GM19463 (cell line): ENCODE data around the gene LST1.

Source experiments
- ATAC-seq: cut with Tn5 transposase; IDR thresholded peaks from one replicate; pipeline ENCODE4 v1.9.1; 2021; ENCODE audit warnings: mild to moderate bottlenecking, moderate library complexity; ENCODE audit not compliant: unreplicated experiment

The LST1 gene

DNA sequence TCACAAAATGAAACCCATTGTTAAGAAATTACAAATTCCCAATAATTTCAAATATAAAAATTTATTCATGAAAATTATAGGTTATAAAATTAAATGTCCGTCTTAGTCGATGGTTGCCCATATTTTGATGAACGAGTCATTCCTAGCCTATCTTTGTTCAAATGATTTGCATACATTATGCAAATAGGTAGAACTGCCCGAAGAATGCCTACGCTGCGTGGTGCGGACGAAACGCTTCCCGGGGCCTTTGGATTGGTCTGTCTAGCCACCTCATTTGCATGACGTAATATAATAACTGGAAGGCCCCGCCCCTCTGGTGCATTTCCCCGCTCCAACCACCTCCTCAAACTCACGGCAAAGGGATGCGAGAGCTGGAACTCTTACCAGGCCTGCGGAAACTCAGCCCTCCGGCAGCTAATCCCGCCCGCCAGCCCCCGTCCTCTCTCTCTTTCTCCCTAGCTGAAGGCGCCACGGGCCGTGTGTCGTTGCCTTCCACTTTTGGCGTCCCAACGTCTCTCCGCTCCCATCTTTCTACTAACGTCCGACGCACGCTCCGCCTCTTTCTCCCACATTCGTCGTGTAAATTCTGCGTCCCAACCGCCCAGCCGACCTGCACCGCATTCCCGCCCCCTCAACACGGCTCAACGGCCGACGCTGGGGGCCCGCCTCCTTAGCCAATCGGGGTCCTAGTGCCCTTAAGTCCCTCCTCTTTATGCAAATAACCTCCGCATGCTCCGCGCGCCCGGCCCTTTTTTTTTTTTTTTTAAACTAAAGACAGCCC lies 33.9 kb downstream of the LST1 start:
- peak; percentile 73 for ATAC-seq

DNA sequence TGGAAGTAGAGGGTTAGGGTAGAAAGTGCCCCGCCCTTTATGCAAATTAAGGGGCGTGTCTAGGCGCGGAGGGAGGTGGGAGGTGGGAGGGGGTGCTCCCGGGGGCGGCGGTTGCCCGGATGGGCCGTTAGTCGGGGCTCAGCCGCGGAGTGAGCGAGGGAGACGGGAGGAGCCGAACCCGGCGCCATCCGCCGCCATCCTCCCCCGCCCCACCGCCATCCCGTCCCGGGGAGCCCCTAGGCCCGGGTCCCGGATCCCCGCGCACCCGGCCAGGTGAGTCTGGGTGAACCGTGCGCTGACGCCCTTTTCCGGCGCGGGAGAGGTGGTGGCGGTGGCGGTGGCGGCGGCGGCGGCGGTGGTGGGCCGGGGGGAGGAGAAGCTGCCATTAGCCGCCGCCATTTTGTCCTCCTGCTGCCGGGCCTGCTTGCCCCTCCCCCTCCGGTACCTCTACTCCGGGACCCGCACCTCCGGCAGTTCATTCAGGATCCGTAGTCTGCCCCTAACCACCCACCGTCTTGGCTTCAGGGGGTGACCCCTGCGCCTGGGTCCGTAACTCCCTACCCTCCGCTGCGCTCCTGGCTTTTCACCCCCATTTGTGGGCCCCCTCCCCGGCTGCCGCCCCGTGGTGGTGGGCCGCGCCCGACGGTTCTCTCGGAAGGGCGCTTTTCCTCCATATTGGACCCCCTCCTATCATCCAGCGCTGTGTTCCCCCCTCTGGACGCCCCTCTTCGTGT lies 34.7 kb downstream of the LST1 start, which contains the start of gene PRRC2A:
PRRC2A (plus strand) TSS at position 130 of the 734 bp plus-strand sequence. CDS start 2,075 bp downstream, outside the sequence.
- ATAC-seq: peak; percentile 58

DNA sequence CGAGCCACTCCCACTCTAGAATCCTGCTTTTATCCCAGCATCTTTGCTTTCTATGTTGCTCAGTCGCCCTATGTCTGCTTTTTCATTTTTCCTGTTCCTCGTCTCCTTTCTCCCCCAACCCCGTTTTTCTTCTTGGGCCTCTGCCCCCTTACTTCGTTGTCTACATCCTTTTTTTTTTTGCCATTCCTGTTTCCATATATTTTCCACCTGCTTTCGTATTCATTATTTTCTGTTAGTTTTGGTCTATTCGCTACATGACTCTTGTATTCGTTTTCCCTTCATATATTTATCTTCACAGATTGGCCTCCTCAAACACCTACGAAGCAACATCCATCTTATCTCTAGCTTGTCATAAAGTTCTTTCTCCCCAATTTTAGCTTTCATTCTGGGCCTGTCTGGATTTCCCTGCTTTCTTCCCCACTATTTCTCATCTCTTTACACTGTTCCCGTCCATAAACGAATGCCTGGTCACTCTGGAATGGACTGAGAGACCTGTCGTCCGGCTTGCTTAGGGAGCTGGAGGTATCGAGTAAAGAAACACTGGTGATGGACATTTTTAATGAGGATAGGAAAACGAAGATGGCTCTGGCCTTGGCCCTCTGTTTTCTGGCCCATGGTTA lies 35.4 kb downstream of the LST1 start:
- no peak for ATAC-seq

DNA sequence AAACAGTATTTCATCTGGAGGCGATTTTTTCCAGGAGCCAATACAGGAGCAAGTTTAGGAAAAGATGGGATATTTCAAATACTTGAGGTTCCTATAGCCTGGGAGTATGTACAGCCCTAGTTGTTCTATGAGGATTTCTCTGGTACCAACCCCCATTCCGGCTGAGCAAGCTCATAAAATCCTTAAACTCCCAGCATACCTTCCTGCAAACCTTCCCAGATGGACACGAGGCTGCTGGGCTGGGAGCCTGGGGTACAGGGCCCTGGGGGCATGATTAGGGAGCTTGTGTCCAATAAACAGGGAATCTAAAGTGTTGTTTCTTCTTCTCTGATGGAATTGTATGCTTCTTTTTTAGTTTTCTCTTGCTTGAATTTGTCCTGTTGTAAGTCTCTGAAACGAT lies 35.9 kb downstream of the LST1 start:
- ATAC-seq: no peak

DNA sequence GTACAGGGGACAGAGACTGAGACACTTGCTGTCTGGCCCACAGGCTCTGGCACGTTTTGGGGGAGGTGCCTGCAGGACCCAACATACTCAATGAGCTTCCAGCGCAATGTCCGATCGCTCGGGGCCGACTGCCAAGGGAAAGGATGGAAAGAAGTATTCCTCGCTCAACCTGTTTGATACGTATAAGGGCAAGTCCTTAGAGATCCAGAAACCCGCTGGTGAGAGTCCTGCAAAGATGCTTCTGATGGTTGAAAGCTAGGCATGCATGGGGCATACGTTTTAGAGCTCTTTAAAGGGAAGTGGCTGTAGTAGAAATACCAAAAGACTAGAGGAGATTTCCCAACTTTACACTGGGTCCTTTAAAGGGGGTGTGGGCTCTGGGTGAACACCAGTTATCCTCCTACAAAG lies 36.6 kb downstream of the LST1 start:
- no peak for ATAC-seq

DNA sequence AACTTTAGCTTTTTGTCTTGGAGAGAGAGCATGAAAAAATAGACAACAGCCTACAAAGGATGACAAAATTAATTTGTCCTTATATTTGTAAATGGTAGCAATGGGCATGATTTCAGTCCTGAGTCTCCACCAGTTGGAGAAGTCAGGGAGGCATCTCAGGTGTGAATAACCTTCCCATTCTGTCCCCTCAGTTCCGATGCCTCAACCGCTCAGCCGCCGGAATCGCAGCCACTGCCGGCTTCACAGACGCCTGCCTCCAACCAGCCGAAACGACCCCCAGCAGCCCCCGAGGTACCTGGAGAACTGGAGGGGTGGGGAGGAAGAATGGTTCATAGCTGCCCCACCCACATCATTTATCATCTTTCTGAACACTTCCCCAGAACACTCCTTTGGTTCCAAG lies 38.0 kb downstream of the LST1 start:
- no peak for ATAC-seq

DNA sequence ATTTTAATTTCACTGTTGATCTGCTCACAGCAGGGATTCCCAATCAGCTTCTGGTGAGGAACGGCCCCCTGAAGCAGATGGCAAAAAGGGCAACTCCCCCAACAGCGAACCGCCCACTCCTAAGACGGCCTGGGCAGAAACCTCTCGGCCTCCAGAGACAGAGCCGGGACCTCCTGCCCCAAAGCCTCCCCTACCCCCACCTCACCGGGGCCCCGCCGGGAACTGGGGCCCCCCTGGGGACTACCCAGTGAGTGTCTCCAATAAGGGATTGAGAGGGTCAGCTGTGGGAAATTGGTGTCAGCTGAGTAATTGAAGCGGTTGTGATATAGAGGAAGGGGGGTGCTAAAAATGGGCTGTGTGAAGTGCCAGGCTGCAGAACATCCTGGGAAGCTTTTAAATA lies 40.9 kb downstream of the LST1 start:
- ATAC-seq: no peak

DNA sequence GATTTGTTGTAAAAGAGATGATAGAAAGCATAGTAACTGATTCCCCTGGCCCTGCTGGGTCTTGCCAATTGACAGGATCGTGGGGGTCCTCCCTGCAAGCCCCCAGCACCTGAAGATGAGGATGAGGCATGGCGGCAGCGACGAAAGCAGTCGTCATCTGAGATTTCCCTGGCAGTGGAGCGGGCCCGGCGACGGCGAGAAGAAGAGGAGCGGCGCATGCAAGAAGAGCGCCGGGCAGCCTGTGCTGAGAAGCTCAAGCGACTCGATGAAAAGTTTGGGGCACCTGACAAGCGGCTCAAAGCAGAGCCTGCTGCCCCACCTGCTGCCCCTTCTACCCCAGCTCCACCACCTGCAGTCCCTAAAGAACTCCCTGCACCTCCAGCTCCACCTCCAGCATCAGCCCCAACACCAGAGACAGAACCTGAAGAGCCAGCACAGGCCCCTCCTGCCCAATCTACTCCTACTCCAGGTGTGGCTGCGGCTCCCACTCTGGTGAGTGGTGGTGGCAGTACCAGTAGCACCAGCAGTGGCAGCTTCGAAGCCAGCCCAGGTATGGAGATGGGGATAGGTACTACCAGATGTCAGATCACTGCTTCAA lies 41.7 kb downstream of the LST1 start:
- no peak for ATAC-seq

DNA sequence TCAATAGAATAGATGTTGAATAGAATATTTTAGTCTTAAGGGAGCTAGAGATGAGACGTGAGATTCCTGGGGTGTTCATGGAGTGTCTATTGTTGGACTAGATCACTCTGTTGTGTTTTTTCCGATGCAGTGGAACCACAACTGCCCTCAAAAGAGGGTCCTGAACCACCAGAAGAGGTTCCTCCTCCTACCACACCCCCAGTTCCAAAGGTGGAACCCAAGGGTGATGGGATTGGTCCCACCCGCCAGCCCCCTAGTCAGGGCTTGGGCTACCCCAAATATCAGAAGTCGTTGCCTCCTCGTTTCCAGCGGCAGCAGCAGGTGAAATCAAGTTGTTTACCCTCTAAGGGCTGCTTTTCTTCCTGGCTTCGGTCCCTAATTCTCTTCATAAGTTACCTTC lies 42.9 kb downstream of the LST1 start:
- no peak for ATAC-seq

DNA sequence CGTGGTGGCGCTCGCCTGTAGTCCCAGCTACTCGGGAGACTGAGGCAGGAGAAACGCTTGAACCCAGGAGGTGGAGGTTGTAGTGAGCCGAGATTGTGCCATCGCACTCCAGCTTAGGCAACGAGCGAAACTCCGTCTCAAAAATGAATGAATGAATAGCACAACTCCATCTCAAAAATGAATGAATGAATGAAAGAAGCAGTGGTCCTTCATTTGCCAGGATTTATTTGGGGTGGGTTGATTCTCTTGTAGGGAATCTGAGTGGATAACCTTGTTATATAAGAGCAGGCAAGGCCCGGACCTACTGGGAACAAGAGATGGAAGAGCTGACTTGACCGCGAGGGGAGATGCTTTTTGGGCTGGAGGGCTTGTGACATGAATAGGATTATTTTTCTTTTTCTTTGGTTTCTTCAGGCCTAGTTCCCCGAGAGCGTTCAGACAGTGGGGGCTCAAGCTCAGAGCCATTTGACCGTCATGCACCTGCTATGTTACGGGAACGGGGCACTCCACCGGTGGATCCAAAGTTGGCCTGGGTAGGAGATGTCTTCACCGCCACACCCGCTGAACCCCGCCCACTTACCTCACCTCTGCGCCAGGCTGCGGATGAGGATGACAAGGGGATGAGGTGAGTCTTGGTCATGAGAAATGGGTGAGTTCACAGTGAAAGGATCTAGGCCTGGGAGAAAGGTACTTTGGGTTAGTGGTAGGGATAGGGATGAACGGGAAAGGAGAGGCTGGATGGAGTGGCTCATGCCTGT lies 44.3 kb downstream of the LST1 start:
- no peak for ATAC-seq

DNA sequence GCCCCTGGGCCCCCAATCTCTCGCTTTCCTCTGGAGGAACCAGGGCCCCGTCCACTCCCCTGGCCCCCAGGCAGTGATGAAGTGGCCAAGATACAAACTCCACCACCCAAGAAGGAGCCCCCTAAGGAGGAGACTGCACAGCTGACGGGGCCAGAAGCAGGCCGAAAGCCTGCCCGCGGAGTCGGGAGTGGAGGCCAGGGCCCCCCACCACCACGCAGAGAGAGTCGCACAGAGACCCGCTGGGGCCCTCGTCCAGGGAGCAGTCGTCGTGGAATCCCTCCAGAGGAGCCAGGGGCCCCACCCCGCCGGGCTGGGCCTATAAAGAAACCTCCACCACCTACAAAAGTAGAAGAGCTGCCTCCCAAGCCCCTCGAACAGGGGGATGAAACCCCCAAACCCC lies 45.1 kb downstream of the LST1 start:
- ATAC-seq: no peak

DNA sequence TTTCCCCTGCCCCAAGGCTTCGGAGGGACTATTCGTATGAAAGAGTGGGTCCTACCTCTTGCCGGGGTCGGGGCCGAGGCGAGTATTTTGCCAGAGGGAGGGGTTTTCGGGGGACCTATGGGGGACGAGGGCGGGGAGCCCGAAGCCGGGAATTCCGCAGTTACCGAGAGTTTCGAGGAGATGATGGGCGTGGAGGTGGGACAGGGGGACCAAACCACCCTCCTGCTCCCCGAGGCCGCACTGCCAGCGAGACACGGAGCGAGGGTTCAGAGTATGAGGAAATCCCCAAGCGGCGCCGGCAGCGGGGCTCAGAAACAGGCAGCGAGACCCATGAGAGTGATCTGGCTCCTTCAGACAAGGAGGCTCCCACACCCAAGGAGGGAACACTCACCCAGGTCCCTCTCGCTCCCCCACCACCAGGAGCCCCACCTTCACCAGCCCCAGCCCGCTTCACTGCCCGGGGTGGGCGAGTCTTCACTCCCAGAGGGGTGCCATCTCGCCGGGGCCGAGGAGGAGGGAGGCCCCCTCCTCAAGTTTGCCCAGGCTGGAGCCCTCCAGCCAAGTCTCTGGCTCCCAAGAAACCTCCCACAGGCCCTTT lies 45.7 kb downstream of the LST1 start:
- ATAC-seq: no peak

DNA sequence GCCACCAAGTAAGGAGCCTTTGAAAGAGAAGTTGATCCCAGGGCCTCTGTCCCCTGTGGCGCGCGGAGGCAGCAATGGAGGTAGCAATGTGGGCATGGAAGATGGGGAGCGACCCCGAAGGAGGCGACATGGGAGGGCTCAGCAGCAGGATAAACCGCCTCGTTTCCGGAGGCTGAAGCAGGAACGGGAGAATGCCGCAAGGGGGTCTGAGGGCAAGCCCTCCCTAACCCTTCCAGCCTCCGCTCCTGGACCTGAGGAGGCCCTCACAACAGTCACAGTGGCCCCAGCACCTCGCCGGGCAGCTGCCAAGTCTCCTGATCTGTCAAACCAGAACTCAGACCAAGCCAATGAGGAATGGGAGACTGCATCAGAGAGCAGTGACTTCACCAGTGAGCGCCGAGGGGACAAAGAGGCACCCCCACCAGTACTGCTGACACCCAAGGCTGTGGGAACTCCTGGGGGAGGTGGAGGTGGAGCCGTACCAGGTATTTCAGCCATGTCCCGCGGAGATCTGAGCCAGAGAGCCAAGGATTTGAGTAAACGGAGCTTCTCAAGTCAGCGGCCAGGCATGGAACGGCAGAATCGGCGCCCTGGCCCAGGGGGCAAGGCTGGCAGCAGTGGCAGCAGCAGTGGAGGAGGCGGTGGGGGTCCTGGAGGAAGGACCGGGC lies 46.3 kb downstream of the LST1 start:
- no peak for ATAC-seq

DNA sequence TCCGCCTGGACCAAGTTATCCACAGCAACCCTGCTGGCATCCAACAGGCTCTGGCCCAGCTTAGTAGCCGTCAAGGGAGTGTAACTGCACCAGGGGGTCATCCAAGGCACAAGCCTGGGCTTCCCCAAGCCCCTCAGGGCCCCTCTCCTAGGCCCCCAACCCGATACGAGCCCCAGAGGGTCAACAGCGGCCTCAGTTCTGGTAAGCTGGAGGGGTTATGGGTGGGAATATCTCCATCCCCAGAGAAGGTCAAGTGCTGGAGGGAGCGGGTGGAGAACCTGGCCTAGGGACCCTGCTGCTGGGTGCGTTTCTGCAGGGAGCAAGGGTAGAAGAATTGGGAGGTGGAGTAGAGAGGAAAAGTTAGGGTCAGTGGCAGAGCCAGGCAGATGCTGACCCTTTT lies 47.4 kb downstream of the LST1 start:
- no peak for ATAC-seq

DNA sequence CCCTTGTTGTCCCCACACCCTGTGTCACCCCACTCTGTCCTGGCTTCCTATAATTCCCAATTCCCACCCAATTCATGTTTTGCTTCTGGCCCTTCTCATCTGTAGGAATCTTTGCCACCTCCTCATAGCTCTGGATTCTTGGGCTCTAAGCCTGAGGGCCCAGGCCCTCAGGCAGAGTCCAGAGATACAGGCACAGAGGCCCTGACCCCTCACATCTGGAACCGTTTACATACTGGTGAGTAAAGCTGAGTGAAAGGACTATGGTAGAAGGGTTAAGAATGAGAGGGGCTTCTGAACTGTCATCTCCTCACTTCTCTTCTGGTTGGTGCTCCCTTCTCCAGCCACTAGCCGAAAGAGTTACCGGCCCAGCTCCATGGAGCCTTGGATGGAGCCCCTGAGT lies 48.1 kb downstream of the LST1 start:
- ATAC-seq: no peak

DNA sequence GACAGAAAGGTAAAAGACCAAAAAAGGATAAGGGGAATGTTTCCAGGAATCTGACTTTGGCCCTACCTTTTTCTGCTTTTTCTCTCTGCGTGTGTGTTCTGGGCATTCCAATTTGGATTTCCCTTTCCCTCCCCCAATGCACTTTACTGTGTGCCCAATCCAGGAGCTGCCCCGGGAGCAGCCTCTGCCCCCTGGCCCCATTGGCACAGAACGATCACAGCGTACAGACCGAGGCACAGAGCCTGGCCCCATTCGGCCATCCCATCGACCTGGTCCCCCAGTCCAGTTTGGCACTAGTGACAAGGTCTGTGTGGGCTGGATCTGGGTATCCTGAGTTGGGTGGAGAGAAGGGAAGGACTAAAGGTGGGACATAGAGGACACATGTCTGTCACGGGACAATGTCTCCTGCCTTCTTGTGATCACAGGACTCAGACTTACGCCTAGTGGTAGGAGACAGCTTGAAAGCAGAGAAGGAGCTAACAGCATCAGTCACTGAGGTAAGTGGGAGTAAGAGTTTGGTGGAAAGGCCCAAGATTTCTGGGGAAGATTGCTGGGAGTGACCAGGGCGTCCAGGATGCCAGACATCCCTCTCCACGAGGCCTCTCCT lies 49.0 kb downstream of the LST1 start:
- ATAC-seq: no peak

DNA sequence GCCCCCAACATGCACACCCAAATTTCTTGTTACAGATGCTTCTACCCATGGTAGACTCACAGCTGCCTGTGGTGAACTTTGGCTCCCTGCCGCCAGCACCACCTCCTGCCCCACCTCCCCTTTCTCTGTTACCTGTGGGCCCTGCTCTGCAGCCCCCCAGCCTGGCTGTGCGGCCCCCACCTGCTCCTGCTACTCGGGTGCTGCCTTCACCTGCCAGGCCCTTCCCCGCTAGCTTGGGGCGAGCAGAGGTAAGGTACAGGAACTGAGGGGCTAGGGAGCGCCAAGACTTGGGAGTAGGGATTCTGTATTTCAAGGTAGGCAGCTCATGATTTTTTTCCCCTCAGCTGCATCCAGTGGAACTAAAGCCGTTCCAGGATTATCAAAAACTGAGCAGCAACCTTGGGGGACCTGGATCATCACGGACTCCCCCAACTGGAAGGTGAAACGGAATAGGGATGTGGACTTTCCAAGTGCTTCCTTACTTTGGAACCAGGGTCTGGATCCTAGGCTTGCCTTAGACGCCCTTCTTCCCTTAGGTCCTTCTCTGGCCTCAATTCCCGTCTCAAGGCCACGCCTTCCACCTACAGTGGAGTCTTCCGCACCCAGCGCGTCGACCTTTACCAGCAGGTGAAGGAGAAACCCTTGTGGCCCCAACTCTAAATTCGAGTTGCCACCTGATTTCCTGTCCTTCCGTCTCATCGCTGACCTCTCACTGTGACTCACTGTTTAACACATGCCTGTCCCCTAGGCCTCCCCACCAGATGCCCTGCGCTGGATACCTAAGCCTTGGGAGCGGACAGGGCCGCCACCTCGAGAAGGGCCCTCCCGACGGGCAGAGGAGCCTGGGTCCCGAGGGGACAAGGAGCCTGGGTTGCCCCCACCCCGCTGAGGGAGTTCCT lies 50.9 kb downstream of the LST1 start:
- no peak for ATAC-seq
